HCT116 (cell line): Measurements from ENCODE around the gene GTF2IRD1.

Experiments used
- CEBPB ChIP-seq: IDR thresholded peaks from 2 replicates; pipeline ENCODE4 v1.6.1; 2012; ENCODE audit warnings: low read depth
- EZH2phosphoT487 ChIP-seq: fragments of 200-600 bp; IDR thresholded peaks from 2 replicates; pipeline ENCODE4 v1.6.1; 2018; ENCODE audit warnings: antibody characterized with exemption, borderline replicate concordance
- FOSL1 ChIP-seq: IDR thresholded peaks from 2 replicates; pipeline ENCODE4 v1.6.1; 2012; ENCODE audit warnings: low read depth
- POLR2A ChIP-seq: IDR thresholded peaks from 2 replicates; pipeline ENCODE4 v1.7.0; 2011; ENCODE audit warnings: borderline replicate concordance; ENCODE audit not compliant: insufficient read depth, insufficient read length; ENCODE audit errors: extremely low read depth
- POLR2AphosphoS5 ChIP-seq: IDR thresholded peaks from 2 replicates; pipeline ENCODE4 v1.6.1; 2011; ENCODE audit warnings: mild to moderate bottlenecking, low read depth, low read length, moderate library complexity
- SP1 ChIP-seq: IDR thresholded peaks from 2 replicates; pipeline ENCODE4 v1.6.1; 2012; ENCODE audit warnings: low read depth
- ZFX ChIP-seq: fragments of 450-650 bp; IDR thresholded peaks from 2 replicates; pipeline ENCODE4 v1.6.1; 2017
- ZNF274 ChIP-seq: fragments of 200-500 bp; sonication (Bioruptor generic); IDR thresholded peaks from 2 replicates; pipeline ENCODE4 v1.6.1; 2014; ENCODE audit warnings: mild to moderate bottlenecking, low read depth, low read length, inconsistent platforms
- TF ChIP-seq, protein P1 (sequence below): IDR thresholded peaks from 2 replicates; pipeline ENCODE4 v1.6.1; 2011; ENCODE audit warnings: mild to moderate bottlenecking, low read length, moderate library complexity; ENCODE audit not compliant: insufficient replicate concordance; ENCODE audit errors: extremely low read depth
- TF ChIP-seq, protein P2 (sequence below), 3 experiments: fragments of 200-600 bp in 1 of 3; sonication (generic) in 1 of 3; IDR thresholded peaks in 2 of 3; conservative IDR thresholded peaks in 1 of 3; 2 replicates each; pipeline ENCODE4 v1.5.1; 2012 to 2017; ENCODE audit warnings: low read depth in 2 of 3, low read length in 2 of 3, antibody characterized with exemption in 1 of 3, borderline replicate concordance in 1 of 3, control low read depth in 1 of 3, mild to moderate bottlenecking in 1 of 3, mixed read lengths in 1 of 3, mixed run types in 1 of 3, moderate library complexity in 1 of 3; ENCODE audit not compliant: insufficient read depth in 1 of 3
- TF ChIP-seq, protein P3 (sequence below): IDR thresholded peaks from 2 replicates; pipeline ENCODE4 v1.6.1; 2012

DNA sequence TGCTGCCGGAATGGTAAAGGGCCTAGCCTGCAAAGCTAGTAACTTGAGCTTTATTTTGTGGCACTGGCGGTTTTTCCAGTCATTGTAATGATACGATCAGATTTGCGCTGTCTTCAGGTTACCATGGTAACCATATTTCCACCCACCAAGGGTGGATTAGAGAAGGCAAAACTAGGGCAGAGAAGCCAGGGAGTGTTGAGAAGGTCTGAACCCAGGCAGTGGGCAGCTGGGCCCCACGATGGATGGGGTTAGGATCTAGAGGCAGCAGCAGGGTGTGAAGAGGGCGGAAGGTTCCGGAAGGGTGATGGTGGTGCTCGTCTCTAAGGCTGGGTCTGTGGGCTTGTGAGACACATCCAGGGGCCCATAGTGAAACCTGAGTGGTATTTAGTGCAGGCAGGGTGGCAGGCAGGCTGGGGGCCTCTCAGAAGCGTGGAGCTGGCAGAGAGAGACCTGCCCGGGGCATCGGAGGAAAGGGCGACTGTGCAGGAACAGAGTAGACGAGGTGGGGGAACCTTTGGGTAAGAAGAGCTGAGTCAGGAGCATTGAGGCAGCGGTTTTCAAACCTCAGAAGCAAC lies 115.9 kb downstream of the GTF2IRD1 start:
- no peak for TF ChIP-seq EZH2phosphoT487
- TF ChIP-seq ZFX, result no peak
- TF ChIP-seq, protein P1, sequence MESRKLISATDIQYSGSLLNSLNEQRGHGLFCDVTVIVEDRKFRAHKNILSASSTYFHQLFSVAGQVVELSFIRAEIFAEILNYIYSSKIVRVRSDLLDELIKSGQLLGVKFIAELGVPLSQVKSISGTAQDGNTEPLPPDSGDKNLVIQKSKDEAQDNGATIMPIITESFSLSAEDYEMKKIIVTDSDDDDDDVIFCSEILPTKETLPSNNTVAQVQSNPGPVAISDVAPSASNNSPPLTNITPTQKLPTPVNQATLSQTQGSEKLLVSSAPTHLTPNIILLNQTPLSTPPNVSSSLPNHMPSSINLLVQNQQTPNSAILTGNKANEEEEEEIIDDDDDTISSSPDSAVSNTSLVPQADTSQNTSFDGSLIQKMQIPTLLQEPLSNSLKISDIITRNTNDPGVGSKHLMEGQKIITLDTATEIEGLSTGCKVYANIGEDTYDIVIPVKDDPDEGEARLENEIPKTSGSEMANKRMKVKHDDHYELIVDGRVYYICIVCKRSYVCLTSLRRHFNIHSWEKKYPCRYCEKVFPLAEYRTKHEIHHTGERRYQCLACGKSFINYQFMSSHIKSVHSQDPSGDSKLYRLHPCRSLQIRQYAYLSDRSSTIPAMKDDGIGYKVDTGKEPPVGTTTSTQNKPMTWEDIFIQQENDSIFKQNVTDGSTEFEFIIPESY, result no peak
- TF ChIP-seq, protein P2, sequence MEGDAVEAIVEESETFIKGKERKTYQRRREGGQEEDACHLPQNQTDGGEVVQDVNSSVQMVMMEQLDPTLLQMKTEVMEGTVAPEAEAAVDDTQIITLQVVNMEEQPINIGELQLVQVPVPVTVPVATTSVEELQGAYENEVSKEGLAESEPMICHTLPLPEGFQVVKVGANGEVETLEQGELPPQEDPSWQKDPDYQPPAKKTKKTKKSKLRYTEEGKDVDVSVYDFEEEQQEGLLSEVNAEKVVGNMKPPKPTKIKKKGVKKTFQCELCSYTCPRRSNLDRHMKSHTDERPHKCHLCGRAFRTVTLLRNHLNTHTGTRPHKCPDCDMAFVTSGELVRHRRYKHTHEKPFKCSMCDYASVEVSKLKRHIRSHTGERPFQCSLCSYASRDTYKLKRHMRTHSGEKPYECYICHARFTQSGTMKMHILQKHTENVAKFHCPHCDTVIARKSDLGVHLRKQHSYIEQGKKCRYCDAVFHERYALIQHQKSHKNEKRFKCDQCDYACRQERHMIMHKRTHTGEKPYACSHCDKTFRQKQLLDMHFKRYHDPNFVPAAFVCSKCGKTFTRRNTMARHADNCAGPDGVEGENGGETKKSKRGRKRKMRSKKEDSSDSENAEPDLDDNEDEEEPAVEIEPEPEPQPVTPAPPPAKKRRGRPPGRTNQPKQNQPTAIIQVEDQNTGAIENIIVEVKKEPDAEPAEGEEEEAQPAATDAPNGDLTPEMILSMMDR (IDR thresholded peaks at IDR 0.05 in 2 of 3, conservative IDR thresholded peaks at IDR 0.05 in 1 of 3; ENCODE audit: borderline replicate concordance in 1 of 3, insufficient read depth in 1 of 3, low read depth in 2 of 3, low read length in 2 of 3), result no peak
- no peak for TF ChIP-seq CEBPB
- TF ChIP-seq, protein P3, sequence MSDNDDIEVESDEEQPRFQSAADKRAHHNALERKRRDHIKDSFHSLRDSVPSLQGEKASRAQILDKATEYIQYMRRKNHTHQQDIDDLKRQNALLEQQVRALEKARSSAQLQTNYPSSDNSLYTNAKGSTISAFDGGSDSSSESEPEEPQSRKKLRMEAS, result no peak
- TF ChIP-seq ZNF274, result no peak
- no peak for TF ChIP-seq POLR2AphosphoS5
- no peak for TF ChIP-seq SP1
- no peak for TF ChIP-seq FOSL1
- no peak for TF ChIP-seq POLR2A
